HG02798 (cell line): Measurements from ENCODE around the gene MS4A8.
"Not testable (repeated sequence)": the region's sequence is repeated elsewhere in the genome, so short reads cannot be mapped to it uniquely, and the experiment has no call there.

ENCODE experiments used
- ATAC-seq: cut with Tn5 transposase; IDR thresholded peaks from one replicate; pipeline ENCODE4 v1.9.1; 2021; ENCODE audit warnings: mild to moderate bottlenecking; ENCODE audit not compliant: unreplicated experiment, poor library complexity

Gene MS4A8, protein sequence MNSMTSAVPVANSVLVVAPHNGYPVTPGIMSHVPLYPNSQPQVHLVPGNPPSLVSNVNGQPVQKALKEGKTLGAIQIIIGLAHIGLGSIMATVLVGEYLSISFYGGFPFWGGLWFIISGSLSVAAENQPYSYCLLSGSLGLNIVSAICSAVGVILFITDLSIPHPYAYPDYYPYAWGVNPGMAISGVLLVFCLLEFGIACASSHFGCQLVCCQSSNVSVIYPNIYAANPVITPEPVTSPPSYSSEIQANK

DNA sequence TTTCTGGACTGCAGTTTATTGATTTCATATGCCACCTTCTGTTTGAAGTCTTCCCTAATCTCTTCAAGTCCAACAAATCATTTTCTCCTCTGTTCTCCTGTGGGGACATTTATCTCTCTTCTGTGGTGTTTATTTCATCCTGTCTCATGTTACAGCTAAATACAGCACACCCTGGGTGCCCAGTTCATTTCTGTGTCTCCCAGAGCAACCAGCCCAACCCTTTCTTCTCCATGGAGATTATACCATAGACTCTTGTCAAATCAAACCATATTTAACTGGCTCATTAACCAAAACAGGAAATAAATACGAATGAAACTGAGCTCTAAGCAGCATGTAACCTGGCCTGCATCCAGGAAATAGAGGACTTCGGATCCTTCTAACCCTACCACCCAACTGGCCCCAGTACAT, at the start of gene MS4A8:
TSS of gene MS4A8 (plus strand) at position 329 of the 408 bp plus-strand sequence. CDS start 1,249 bp downstream, outside the sequence.
- ATAC-seq: no peak

DNA sequence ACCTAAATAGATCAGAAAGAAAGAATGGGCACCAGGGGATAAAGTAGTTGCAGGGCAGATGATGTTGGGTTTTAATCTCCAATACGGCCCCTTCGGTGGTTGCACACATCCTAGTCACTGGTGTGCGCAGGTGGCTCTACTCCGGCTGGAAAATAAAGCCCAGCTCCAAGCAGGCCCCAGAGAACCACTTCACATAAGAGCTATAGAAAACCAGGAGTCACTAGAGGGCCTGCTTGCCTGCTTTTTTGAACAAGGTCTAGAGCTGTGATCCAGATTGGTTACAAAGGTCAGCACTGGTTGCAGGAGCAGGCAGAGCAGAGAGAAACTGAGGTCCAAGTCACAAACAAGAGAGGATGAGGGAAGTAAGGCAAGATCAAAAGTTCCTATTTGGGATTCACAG, 41.5 kb upstream of the MS4A8 start:
- no peak for ATAC-seq

DNA sequence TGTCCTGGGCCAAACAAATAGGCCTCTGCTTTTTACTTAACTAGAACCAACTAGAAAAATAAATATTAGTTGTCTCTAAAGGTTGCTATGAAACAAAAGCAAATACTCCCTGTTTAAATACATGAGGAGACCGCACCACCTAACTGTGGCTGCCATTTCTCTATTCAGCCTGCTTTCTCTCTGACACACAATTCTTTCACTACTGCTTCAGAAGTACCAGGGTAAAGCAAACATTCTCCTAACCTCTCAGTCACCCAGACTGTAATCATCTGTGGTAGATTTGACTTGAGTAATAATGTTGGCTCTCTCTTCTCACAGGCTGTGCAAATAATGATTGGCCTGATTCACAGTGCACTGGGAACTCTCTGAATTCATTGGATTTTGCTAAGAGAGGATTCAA, 41.0 kb upstream of the MS4A8 start:
- ATAC-seq: no peak

DNA sequence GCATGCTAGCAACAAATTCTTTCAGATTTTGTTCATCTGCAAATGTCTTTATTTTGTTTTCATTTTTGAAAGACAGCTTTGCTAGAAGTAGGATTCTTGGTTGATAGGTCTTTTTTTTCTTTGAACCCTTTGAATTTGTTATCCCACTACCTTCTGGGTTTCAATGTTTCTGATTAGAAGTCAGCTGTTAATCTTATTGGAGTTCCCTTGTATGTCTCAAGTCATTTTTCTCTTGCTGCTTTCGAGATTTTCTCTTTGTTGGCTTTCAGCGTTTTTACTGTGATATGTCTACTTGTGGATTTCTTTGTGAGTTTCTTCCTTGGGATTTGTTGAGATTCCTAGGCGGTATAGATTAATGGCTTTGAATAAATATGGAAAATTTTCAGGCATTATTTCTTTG, 27.2 kb upstream of the MS4A8 start:
- ATAC-seq: no peak

DNA sequence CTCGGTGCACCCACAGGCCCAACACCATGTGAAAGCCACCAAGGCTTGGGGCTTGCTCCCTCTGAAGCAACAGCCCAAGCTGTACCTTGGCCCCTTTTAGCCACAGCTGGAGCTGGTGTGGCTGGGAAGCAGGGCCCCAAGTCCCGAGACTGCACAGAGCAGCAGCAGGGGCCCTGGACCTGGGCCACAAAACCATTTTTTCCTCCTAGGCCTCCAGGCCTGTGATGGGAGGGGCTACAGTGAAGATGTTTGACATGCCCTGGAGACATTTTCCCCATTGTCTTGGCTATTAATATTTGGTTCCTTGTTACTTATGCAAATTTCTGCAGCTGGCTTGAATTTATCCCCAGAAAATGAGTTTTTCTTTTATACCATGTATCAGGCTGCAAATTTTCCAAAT, 21.2 kb upstream of the MS4A8 start:
- not testable (repeated sequence) for ATAC-seq

DNA sequence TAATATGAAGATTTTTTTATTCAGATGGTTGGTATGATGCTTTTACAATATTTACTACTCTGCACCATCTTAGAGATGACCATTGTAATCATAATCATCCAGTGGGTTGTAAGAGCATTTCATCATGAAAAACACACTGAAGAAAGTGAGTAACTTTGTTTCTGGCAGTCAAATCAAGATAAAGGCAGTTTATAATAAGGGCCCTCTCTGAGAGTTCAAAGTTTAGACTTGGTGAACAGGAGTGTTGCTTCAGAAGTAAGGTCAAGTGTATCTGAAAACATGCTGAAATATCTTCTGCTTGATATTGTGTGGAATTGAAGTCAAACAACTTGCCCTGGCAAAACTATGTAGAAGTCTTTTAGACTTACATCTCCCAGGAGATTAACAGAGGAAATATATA, 19.5 kb upstream of the MS4A8 start:
- ATAC-seq: no peak

DNA sequence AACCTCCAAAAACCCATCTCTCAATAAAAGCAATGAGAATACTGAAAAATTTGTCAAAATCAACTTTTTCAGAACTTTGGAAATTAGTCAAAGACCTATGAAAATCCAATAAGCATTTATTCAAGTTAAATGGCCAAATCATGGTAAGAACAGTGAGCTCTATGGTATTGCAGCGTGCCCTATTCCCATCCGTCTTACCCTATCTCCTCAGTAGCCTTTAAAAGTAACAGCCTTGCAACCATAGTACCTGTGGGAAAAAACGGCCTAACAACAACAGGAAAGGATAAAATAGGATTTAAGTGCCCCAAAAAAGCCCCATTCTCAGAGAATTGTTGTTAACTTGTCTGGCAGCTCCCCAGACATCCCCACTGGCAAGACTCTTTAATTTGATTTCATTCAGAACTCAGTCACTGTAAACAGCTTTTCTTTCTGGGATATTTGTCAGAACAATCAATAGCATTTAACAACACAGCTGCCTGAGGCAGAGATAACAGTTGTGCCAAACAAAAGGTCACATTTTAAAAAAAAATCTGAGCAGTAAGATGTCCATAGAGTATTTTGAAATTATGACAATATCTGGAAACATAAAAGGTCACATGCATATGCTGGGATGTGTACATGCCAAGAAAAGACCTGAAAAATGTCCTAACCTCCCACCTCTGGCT, 18.8 kb upstream of the MS4A8 start:
- no peak for ATAC-seq

DNA sequence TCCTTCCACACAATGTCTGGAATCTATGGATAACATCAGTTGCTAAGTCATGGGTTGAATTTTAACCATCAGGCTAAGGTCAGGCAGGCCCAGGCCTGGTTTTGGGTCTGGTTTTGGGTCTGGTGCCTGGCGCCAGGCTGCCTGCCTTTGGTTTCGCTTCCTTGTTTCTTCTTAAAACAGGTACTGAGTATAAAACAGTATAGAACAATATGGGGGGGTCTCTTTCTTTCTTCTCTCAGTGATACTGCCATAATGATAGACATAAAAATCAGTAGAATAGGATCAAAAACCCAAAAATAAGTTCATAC, 14.9 kb upstream of the MS4A8 start:
- not testable (repeated sequence) for ATAC-seq

DNA sequence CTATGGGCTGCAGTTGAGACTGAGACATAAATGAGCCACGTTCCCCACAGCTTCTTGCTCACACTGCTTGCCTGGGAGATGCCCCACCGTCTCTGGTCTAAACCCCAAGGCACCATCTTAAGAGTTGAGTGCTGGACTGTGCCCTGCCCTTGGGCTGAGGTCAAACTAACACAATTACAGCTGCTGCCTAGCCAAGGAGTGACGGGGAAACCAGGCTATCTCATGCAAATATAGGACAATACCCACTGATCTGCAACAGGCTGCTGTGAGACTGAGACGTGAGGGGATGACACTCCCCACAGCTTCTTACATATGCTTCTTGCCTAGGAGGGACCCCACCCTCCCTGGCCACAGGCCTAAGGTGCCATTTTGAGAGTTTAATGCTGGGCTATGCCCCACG, 7.8 kb upstream of the MS4A8 start:
- no peak for ATAC-seq

DNA sequence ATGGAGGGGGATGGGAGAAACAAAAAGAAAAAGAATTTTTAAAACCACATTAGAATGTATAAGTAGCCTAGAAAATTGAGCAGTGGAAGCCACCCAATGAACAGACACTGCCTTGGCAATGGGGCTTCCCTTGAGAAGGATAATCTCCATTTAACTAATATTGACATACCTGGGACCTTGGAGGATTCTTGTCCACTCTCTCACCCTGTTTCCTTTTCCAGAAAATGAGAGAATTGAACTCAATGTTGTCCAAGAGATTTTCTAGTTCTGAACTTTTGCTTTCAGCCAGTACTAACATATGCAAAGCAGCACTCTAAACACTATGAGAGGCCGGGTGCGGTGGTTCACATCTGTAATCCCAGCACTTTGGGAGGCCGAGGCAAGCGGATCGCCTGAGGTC, 524 bp downstream of the MS4A8 start:
- ATAC-seq: no peak

DNA sequence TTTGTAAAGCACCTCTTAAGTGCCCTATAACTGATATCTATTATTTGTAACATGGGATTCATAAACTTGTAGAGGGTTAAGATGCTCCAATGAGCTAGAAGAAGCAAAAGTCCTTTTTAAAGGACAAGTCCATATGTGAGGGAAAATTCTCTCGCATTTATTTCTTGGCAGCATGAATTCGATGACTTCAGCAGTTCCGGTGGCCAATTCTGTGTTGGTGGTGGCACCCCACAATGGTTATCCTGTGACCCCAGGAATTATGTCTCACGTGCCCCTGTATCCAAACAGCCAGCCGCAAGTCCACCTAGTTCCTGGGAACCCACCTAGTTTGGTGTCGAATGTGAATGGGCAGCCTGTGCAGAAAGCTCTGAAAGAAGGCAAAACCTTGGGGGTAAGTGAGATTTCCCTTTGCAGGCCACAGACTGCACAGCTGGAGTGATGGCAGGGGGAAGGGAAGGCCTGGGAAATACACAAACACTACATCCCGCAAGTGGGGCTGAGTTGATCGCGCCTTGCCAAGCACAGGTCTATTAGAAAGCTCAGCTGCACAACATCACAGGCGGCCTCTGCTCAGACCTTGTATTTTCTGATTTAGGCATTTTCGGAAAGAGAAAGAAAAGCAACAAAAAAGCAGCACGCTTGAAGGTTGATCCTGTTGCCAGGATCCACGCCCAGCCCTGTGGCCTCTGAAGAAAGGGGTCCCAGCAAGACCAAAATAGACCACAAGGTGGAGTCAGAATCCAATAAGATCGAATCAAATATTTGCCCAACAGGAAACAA, 1.5 kb downstream of the MS4A8 start:
- ATAC-seq: no peak

DNA sequence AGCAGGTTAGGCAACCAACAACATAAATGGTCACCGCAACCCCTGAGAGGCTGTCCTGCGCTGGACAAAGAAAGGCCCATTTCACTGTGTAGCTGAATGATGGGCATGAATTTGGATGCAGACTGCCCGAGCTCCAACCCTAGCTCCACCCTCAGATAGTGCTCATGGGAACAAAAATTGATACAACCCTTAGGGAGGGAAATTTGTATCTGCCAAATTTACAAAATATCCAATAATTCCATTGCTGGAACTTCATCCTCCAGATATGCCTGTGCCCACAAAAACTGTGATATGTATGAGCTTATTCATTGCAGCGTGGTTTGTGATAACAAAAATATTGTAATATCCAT, 2.0 kb downstream of the MS4A8 start:
- ATAC-seq: no peak

DNA sequence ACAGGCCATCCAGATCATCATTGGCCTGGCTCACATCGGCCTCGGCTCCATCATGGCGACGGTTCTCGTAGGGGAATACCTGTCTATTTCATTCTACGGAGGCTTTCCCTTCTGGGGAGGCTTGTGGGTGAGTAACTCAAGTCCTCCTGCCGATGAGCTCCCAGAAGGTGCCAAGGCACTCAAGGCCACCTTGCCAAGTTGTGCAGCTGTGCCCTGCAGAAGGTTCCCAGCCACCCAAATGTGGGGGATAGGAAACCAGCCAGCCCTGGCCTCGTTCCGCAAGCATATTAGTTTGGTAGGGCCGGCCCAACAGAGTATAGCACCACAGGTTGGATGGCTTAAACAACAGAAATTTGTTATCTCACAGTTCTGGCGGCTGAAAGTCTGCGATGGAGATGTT, 4.0 kb downstream of the MS4A8 start:
- no peak for ATAC-seq

DNA sequence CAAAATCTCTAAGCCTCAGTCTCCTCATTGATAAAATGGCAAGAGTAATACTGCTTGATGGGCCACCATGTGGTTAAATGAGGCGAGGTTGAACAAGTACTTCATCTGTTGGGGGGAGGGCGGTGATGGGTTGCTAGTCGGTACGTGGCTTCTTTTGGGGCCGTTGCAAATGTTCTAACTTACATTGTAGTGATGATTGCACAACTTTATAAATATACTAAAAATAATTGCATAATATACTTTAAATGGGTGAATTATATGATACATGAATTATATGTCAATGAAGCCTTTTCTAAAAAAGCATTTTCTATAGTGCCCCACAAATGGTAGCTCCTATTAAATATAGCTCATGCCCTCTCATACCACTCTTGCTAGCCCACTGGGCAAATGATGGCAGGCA, 6.5 kb downstream of the MS4A8 start:
- no peak for ATAC-seq

DNA sequence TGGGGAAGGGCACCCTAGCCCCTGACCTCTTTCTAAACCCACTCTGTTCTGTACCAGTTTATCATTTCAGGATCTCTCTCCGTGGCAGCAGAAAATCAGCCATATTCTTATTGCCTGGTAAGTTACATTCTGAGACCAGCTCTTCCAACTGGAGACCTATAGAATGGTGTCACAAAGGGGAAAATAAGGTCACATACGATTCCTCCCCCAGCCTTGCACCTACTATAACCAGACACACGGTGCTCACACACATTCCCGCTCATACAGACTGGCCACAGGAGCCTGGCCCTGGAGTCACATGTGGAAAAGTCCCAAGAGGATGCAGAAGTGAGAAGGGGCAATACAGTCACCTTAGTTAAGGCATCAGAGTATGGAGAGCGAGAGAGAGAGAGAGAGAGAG, 7.5 kb downstream of the MS4A8 start:
- ATAC-seq: no peak

DNA sequence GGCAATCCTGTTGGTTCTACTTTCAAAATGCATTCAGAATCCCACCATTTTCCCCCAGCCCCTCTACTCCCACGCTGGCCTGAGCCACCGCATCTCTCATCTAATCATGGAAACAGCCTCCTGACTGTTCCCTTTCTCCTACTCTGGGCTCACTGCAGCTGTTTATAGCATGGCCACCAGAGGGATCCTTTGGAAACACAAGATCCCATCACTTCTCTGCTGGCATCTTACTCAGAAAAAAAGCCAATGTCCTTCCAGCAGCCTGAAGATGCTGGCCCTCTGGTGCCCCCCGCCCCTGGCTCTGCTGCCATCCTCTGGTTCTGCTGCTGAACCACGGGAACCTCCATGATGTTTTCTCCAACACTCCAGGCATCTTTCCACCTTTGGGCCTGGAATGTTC, 11.1 kb downstream of the MS4A8 start:
- no peak for ATAC-seq

DNA sequence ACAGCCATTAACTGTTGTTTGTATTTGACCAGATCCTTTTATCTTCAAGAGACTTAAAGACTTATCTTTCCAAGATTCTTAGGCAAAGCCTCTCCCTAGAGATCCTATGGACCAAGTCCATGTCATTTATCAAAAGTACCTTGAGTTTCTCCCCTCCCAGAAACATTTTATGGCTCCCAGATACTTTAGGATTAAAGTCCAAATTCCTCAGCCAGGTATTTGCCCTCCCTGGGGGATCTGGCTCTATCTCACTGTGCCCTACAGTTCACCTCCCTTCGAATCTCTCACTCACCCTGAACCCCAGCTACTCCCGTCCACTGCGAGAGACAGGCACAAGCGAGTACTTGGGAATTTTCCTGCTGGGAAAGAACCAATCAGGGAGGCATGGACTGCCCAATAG, 11.9 kb downstream of the MS4A8 start:
- no peak for ATAC-seq

DNA sequence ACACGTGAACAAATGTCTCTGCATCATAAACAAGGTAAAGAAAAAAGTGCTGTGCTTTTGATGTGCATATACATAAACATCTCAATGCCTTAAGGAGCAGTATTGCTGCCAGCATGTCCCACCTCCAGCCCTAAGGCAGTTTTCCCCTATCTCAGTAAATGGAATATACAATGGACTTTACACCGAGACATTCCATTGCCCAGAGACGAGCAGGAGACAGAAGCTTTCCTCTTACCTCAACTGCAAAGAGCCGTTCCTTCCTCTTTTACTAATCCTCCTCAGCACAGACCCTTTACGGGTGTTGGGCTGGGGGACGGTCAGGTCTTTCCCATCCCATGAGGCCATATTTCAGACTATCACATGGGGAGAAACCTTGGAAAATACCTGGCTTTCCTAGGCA, 14.0 kb downstream of the MS4A8 start:
- not testable (repeated sequence) for ATAC-seq

DNA sequence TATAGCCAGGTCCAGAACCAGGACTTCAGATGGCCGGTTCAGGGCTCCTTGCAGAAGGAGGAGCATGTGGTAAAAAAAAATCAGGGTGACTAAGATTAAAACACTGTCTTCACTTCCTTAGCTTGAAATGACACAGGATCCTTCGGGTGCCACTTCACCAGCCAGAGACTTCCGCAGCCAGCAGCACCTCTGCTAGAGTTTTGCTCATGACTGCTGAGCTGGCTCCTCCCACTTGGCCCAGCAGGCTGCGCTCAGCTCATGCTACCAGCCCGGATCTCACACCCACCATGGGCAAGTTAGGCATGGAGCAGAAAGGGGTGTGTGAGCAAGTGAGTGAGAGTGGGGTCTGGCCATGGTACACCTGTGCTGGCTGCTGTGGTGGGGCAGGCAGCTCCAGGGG, 18.5 kb downstream of the MS4A8 start:
- ATAC-seq: no peak

DNA sequence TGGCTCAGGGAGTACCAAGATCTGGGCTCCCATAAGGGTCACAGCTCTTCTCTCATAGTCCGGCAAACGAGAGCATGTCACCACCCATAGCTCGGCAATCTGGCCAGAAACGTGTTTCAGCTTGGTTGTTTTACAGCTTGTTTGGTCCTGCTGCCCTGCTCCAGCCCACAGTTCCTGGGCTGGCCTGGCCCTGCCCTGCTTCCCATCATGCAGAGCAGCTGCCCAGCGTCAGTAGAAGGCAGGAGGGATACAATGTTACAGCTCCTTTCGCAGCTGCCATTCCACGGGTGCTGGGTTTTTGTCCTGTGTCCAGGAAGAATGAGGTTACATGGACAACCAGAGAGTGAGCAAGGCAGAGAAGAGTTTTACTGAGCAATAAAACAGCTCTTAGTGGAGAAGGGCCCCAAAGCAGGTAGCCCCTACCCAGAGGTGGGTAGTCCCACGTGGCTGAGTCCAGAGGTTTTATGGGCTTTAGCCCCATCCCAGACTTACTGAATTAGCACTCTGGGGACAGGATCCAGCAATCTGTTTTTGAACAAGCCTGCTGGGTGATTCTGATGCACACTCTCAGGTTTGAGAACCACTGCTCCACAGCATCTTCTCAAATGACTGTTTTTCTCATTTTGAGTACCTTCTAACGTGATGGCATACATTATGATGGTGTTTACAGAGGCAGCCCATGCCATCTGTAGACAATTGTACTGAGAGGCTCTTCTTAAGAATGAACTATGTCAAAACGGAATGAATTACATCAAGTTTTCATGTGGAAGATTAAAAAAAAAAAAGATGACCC, 19.3 kb downstream of the MS4A8 start:
- ATAC-seq: no peak

DNA sequence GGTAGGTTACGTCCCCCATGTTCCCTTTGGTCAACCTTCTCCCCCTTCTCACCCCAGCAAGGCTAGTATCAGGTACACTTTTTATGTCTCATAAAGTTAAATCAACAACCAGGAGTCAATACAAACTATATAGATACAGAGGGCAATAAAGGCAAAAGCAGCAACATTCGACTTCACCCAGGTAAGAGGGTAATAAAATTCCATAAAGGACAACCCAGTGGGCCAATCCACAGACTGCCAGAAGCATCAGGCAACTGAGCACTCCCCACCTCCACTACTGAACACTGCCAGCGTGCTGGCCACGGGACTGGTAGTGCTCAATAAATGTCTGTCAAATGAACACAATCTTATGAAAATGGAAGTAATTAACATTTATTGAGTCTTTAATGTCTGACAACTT, 20.0 kb downstream of the MS4A8 start:
- ATAC-seq: no peak
